Right ventricle myocardium inferior (tissue), 1 donor: ENCODE measurements around the gene AQR. TPM values are rescaled to one million over a fixed set of nuclear protein-coding genes. Genes with fewer than 3 reads are reported as not detected.
"Not testable (repeated sequence)": the region's sequence is repeated elsewhere in the genome, so short reads cannot be mapped to it uniquely, and the experiment has no call there.

ENCODE experiments used
- ATAC-seq: fragments of 200-7000 bp; cut with Tn5 transposase; one replicate; pipeline ENCODE4 v1.9.1; 2020; ENCODE audit warnings: mild to moderate bottlenecking, moderate library complexity
- DNase-seq: peaks from one replicate; pipeline ENCODE4 v3.0.0; 2021; ENCODE audit errors: missing footprints
- intact Hi-C: fragments of 100-400 bp; cut with DNase I; formaldehyde crosslinking; loops from one replicate; pipeline ENCODE4 v1.11.0; 2022
- total RNA-seq: library from RNA; stranded (reverse); fragmentation: NEBNext Ultra II Directional; extraction: Animal tissue kit (Norgen Biotek cat#: 25700); gene quantifications from one replicate; pipeline ENCODE4 v1.2.1, GENCODE V29; 2021
- donor health status: DM: no; HTN: yes; CAD: no; lungs with severe emphysema.

AQR gene
- total RNA-seq, 1 donor from 2014 or later = 10.1 TPM

- DNase-seq = no peak
- intact Hi-C loops = no loop called here
- no peak for ATAC-seq
These were observed 4.0 kb upstream of the AQR start for GRCh38 chr15:34973512-34973911.

GRCh38 chr15:34970098-34970643 lies 629 bp upstream of the AQR start:
- DNase-seq, intact Hi-C loops, ATAC-seq: not testable (repeated sequence)

GRCh38 chr15:34964277-34964676 lies 5.3 kb downstream of the AQR start:
- intact Hi-C loops = no loop called here
- ATAC-seq (no peak), DNase-seq (no peak)

- DNase-seq (no peak), ATAC-seq (no peak)
- intact Hi-C loops = no loop called here
These were observed 15.7 kb downstream of the AQR start for GRCh38 chr15:34953851-34954250.

GRCh38 chr15:34952481-34952880 lies 17.1 kb downstream of the AQR start:
- ATAC-seq (no peak), DNase-seq (no peak)
- intact Hi-C loops = no loop called here

GRCh38 chr15:34951993-34952392 lies 17.5 kb downstream of the AQR start:
- intact Hi-C loops = no loop called here

GRCh38 chr15:34944936-34945335 lies 24.6 kb downstream of the AQR start:
- intact Hi-C loops = no loop called here
- ATAC-seq = no peak
- DNase-seq = no peak

More at GRCh38 chr15:34951993-34952392, 17.5 kb downstream of the AQR start:
- DNase-seq = no peak
- no peak for ATAC-seq

- DNase-seq (no peak), ATAC-seq (no peak)
- intact Hi-C loops = no loop called here
These were observed 25.8 kb downstream of the AQR start for GRCh38 chr15:34943711-34944110.

GRCh38 chr15:34943264-34943663 lies 26.3 kb downstream of the AQR start:
- intact Hi-C loops, ATAC-seq, DNase-seq: not testable (repeated sequence)

GRCh38 chr15:34942363-34942762 lies 27.2 kb downstream of the AQR start:
- ATAC-seq (no peak), DNase-seq (no peak)
- intact Hi-C loops = no loop called here

- ATAC-seq (no peak), DNase-seq (no peak)
- intact Hi-C loops = no loop called here
These were observed 27.7 kb downstream of the AQR start for GRCh38 chr15:34941831-34942230.

- ATAC-seq (no peak), DNase-seq (no peak)
- intact Hi-C loops = no loop called here
These were observed 28.3 kb downstream of the AQR start for GRCh38 chr15:34941185-34941698.

GRCh38 chr15:34933432-34933975 lies 36.0 kb downstream of the AQR start:
- ATAC-seq (no peak), DNase-seq (no peak)
- intact Hi-C loops = loop anchor here (10.0 kb wide), 1 partner anchor 49 kb away; no protein-coding TSS in a partner anchor

- DNase-seq, intact Hi-C loops, ATAC-seq: not testable (repeated sequence)
These were observed 41.2 kb downstream of the AQR start for GRCh38 chr15:34928349-34928748.

GRCh38 chr15:34927726-34928125 lies 41.8 kb downstream of the AQR start:
- ATAC-seq = no peak
- intact Hi-C loops = no loop called here
- no peak for DNase-seq

GRCh38 chr15:34914317-34914716 lies 55.2 kb downstream of the AQR start:
- DNase-seq (no peak), ATAC-seq (no peak)
- intact Hi-C loops = no loop called here

GRCh38 chr15:34905047-34905446 lies 64.5 kb downstream of the AQR start:
- ATAC-seq (no peak), DNase-seq (no peak)
- intact Hi-C loops = no loop called here

- no peak for DNase-seq
- intact Hi-C loops = no loop called here
- ATAC-seq = no peak
These were observed 65.0 kb downstream of the AQR start for GRCh38 chr15:34904527-34904926.

- DNase-seq = no peak
- peak; percentile 65 for ATAC-seq
- intact Hi-C loops = no loop called here
These were observed 68.8 kb downstream of the AQR start for GRCh38 chr15:34900748-34901147.

- no peak for ATAC-seq
- no peak for DNase-seq
- intact Hi-C loops = no loop called here
These were observed 73.4 kb downstream of the AQR start for GRCh38 chr15:34896183-34896582.

- ATAC-seq (no peak), DNase-seq (no peak)
- intact Hi-C loops = no loop called here
These were observed 75.6 kb downstream of the AQR start for GRCh38 chr15:34893967-34894366.
